NCI-H1105 treated with DMSO at 0.1 percent for 48 hours (cell line): ENCODE results near the gene SPA17.

Experiments
- DNase-seq: peaks from one replicate; lab custom pipeline; 2025; lab: John Stamatoyannopoulos, UW

Gene SPA17

GRCh38 chr11:124662106-124662505 is 11.6 kb upstream of the SPA17 start:
- DNase-seq = no peak

DNA sequence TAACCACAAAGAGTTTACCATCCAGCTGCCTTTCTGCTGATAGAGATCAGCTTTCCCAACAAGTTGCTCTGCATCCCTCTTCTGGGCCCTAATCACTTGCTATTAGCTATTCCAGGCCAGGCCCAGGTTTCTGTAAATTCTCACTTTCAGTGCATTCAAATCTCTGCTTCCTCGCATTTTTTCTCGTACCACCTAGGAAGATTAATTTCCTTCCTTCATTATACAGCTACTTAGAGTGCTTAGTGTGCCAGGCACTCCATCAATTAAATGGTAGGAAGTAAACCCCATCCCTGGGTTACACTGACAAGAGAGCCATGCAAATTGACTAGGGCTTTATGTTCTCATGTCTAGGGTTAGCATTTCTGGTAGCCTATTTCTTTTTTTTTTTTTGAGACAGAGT is 9.8 kb upstream of the SPA17 start:
- DNase-seq = no peak

DNA sequence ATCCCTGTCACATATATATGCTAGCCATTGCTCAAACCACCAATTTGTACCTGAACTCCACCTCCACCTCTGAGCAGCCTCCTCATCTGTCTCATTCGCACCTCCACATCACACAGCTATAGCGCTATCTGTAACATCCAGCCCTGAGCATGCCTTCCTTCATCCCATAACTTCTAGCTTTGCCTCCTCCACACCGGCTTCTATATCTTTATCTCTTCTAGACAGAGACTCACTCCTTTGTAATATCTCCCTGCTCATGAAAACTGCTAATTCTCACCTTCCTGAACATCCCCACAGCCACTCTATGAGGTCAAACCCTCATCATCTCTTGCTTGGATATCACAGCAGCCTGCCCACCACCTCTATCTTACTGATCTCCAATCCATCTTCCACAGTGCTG is 6.1 kb upstream of the SPA17 start:
- DNase-seq = no peak

DNA sequence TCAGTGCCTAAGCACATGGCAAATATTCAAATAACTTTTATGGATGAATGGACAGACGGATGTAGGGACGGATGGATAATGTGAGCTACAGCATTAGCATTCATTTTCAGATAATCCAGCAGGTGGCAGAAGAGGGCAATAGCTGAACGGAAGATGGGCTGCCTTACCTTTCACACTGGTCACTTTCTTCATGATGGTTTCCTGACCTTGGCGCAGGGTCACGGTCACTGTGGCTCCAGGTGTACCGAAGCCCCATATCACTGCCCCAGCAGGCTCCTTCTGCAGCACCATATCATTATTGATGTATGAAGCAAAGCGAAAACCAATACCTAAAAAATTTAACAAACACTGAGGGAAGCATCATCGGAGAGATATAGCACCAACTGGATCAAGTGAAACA is 4.5 kb upstream of the SPA17 start:
- peak; percentile 72 for DNase-seq

DNA sequence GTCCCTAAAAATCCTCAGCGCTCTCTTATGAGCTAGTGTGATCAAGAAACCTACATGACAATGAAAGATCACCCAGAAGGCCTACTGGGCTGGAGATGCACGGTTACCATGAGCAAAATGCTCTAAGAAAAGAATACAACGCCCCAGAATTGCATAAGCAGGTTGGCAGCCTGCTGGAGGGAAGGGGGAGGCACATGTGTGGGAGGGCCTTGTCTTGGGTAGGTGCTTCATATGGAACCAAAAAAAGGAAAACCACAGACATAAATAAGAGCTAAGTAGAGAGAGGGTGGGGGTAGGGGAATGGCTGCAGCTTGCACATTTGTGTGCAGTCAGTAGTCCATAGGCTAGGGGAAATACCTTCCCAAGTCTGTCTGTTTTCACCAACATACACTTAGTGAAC is 3.0 kb upstream of the SPA17 start:
- no peak for DNase-seq

DNA sequence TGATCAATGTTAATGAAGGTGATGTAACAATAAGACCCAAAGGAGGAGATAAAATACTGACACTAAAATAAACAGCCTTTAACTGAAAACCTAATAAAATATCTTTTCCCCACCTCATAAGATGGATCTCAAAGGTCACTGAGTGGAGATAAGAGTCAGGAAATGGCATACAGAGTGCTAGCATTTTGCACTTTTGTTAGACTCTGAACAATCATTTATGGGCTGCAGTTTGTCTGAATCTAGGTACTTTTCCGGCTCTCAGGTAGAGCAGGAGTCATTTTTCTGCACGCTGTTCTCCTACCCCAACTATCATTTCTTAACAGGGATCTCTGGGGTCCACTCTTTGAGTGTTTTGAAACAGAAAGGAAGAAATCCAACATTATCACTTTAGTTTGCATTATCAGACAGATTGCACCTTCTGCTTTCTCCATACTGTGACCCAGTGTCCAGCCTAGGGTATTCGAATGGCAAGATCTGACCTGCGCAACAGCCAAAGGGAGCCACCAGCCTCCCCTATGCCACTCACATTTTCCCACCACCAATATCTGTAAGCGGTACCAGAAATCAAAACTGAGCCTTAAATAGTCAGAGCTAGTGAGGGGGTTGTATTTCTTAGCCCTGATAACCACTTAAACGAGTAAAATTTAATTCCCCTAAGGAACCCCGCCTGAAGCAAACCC is 1.0 kb upstream of the SPA17 start:
- no peak for DNase-seq

DNA sequence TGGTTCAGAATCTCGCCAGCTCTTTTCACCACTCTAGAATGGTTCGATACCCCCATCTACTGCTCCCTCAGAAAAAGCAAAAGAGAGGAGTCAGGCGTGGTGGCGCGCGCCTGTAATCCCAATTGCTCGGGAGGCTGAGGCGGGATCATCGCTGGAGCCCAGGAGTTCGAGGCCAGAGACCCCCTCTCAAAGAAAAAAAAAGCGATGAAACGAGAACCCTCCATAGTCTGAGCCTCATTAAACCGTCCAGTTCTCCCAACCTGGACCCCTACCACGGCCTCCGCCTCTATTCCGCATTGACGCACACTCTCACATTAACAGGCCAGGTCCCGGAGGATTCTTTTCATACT is 439 bp downstream of the SPA17 start:
- DNase-seq = no peak

DNA sequence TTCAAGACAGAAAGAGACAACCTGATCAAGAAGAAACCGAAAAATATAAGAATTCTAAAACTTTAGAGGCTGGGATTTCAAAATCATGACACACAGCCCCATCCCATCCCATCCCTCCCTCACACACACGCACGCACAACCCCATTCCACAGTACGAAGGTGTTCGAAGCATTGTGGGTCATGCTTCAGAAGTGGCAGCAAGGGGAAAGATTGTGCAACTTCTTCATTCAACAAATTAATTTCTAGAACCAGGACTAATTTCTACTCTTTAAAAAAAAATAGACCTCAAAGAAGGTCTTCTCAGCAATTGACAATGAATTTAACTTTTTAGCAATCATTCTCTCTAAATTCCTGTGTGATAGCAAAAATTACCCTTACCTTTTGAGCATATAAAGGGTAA is 867 bp downstream of the SPA17 start:
- no peak for DNase-seq

DNA sequence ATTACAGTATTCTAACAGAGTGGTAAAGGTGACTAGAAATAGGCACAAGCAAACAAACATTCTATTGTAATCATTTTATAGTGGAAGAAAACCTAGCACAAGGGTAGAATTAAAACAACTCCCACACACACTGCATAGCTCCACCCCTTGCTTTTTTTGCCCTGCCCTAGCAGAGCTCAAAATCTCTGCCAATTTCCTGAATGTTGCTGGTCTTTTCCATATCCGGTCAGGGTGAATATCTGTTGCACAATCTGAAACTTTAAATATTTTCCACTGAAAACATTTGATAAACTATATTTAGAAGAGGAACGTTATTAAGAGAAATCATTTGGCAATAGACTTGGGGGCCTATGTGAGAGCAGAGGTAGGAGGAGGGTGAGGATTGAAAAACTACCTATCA is 2.7 kb downstream of the SPA17 start:
- no peak for DNase-seq

GRCh38 chr11:124678416-124678815 is 4.7 kb downstream of the SPA17 start:
- DNase-seq = no peak

GRCh38 chr11:124681421-124681820 is 7.7 kb downstream of the SPA17 start:
- DNase-seq = no peak

DNA sequence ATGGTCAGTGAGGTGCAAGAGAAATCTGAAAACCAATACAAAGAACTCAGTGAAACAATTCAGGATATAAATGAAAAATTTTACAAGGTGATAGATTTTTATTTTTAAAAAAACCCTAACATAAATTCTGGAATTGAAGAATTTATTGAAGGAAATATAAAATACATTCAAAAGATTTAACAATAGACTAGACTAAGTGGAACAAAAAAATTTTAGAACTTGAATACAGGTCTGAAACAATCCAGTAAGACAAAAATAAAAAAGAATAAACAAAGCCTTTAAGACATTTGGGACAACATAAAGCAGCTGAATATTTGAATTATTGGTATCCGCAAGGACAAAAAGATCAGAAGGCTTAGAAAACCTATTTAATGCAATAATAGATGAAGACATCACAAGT is 8.7 kb downstream of the SPA17 start:
- DNase-seq = no peak

DNA sequence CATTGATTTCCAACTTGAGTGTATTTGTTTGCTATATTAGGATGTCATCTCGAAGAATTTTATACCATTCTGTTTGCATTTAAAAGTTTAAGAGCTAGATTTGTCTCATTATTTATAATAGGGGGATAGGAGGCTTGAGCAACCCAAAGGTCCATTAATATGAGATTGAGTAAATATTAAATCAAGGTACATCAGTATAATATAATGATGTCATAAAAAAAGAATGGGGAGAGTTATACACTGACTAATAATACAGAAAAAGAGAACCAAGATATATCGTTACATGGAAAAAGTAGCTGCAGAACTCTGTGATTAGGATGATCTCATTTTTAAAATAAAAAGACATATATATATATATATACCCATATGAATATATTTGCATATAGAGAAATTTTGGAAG is 19.4 kb downstream of the SPA17 start:
- no peak for DNase-seq

DNA sequence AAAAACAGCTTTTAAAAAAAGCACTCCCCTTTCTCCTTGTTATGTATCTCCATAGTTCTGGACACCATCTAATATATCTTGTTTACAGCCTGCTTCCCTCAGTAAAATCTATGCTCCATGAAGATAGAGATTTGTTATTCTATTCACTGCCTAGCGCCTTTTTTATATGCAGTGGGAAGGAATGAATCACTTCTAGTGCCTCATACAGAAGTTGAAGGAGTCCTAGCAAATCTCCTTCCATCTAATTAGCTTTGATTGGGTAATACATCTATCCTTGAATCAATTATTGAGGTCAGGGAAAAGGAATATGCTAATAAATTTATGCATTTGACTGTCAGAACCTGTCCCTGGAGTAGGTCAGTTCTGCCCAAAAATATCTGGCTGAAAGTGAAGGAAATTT is 25.8 kb downstream of the SPA17 start:
- no peak for DNase-seq

GRCh38 chr11:124700028-124700427 is 26.3 kb downstream of the SPA17 start:
- DNase-seq = no peak

DNA sequence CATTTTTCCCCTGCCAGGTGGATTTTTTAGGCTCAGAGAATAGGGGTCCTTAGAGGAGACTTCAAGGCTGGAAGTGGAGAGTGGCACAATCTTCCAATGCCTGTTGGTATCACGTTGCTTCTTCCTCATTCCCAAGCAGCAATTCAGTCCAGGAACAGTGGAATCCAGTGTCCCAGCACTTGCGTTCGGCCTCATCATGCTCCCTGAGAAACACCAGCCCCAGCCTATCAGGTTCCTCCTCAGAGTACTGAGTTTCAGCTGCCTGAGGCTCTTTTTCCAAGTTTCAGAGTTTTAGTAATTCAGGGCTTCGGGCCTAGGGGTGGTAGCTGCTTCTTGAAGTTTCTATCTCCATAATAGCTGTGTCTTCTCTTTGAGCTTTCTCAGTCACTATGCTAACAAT is 34.1 kb downstream of the SPA17 start:
- no peak for DNase-seq

- no peak for DNase-seq
These were observed 38.7 kb downstream of the SPA17 start for GRCh38 chr11:124712392-124712791.

- no peak for DNase-seq
These were observed 42.9 kb downstream of the SPA17 start for GRCh38 chr11:124716591-124716990.

- no peak for DNase-seq
These were observed 43.7 kb downstream of the SPA17 start for GRCh38 chr11:124717421-124717785.

- peak; percentile 63 for DNase-seq
These were observed 44.3 kb downstream of the SPA17 start for GRCh38 chr11:124717786-124718651.

DNA sequence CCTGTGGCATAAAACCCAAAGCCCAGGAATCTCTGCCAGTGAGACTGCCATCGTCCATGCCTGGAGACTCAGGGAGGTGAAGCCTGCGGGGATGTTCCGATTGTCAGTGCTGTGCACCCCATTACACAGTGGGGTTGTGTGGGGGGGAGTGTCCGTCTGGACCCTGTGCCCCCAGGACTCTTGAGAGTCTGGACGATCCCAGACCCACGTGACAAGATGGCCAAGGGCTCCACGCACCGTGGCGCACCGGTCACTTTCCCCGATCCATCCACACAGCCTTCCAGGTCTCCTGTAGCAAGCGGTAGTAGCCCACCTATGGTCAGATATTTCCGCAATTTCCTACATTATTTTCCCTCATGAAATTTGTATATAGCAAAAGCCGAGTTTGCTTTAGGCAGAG is 45.1 kb downstream of the SPA17 start:
- DNase-seq = no peak

DNA sequence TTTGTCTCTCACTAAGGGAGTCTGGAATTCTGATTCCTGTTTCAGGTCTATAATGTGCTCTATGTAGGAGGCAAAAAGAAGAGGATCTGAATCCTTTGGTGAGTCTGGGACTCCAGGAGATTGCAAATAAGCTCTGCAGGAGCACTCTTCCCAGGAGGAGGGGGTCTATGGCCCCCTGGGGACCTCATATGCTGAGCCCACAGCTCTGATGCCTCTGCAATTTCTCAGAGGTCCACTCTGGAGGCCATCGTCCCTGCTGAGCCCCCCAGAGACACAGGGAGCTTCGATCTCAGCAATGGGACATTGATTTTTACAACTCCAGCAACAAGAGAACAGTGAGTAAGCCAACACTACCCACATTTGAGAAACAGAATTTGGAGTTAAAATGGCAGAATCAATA is 45.8 kb downstream of the SPA17 start:
- DNase-seq = no peak

- no peak for DNase-seq
These were observed 48.5 kb downstream of the SPA17 start for GRCh38 chr11:124722176-124722575.
